WTC11 (cell line): ENCODE data around the gene S1PR1. TPM values are rescaled to one million over a fixed set of nuclear protein-coding genes. Genes with fewer than 3 reads are reported as not detected.

ENCODE experiments used
- ATAC-seq: fragments of 200-7000 bp; cut with Tn5 transposase; 2 replicates; pipeline ENCODE4 v1.10.0; 2021; ENCODE audit warnings: mild to moderate bottlenecking, moderate library complexity
- CTCF ChIA-PET: fragments of 300-600 bp; sonication (Branson Sonifier 250); formaldehyde crosslinking; loops from one replicate; lab custom pipeline; 2021; ENCODE audit warnings: antibody characterized with exemption; lab: Charles Lee
- POLR2A ChIA-PET: fragments of 350-600 bp; sonication (Branson Sonifier 250); formaldehyde crosslinking; loops from one replicate; lab custom pipeline; 2021; ENCODE audit warnings: antibody characterized with exemption; lab: Charles Lee
- DNase-seq: peaks from one replicate; pipeline ENCODE4 v3.0.0; 2021; ENCODE audit warnings: low spot score
- H3K27ac Mint-ChIP-seq: 2 replicates; pipeline ENCODE4 v1.8.0; 2021; ENCODE audit warnings: mixed read lengths
- H3K27me3 Mint-ChIP-seq: 2 replicates; pipeline ENCODE4 v1.8.0; 2021; ENCODE audit warnings: low read depth, mild to moderate bottlenecking, moderate library complexity, mixed read lengths
- H3K36me3 Mint-ChIP-seq: 2 replicates; pipeline ENCODE4 v1.8.0; 2021; ENCODE audit warnings: mixed read lengths
- H3K4me1 Mint-ChIP-seq: 2 replicates; pipeline ENCODE4 v1.8.0; 2022; ENCODE audit warnings: mixed read lengths
- H3K4me3 Mint-ChIP-seq: 2 replicates; pipeline ENCODE4 v1.8.0; 2021; ENCODE audit warnings: mild to moderate bottlenecking, moderate library complexity, mixed read lengths
- H3K9me3 Mint-ChIP-seq: 2 replicates; pipeline ENCODE4 v1.8.0; 2021; ENCODE audit warnings: mixed read lengths
- ELF4 ChIP-seq: sonication (generic); formaldehyde crosslinking; IDR thresholded peaks from 2 replicates; pipeline ENCODE4 v1.8.1; 2022; ENCODE audit warnings: low read depth, mild to moderate bottlenecking, moderate library complexity, missing genetic modification reagents
- MYBL2 ChIP-seq: sonication (generic); formaldehyde crosslinking; IDR thresholded peaks from 2 replicates; pipeline ENCODE4 v1.8.1; 2023; ENCODE audit warnings: mild to moderate bottlenecking, moderate library complexity, missing genetic modification reagents
- NFE2L1 ChIP-seq: sonication (generic); formaldehyde crosslinking; IDR thresholded peaks from 2 replicates; pipeline ENCODE4 v1.8.1; 2023; ENCODE audit warnings: missing genetic modification reagents
- NR2C2 ChIP-seq: sonication (generic); formaldehyde crosslinking; IDR thresholded peaks from 2 replicates; pipeline ENCODE4 v1.8.0; 2022; ENCODE audit warnings: mild to moderate bottlenecking, missing genetic modification reagents
- SMAD3 ChIP-seq: sonication (generic); formaldehyde crosslinking; IDR thresholded peaks from 2 replicates; pipeline ENCODE4 v1.8.0; 2022; ENCODE audit warnings: missing genetic modification reagents, mild to moderate bottlenecking, borderline replicate concordance
- ZNF232 ChIP-seq: sonication (generic); formaldehyde crosslinking; IDR thresholded peaks from 2 replicates; pipeline ENCODE4 v1.8.0; 2022; ENCODE audit warnings: mild to moderate bottlenecking, missing genetic modification reagents
- ZNF263 ChIP-seq: sonication (generic); formaldehyde crosslinking; IDR thresholded peaks from 2 replicates; pipeline ENCODE4 v1.8.1; 2022; ENCODE audit warnings: low read depth, mild to moderate bottlenecking, moderate library complexity, missing genetic modification reagents
- ZNF396 ChIP-seq: fragments of 250-450 bp; sonication (Bioruptor Pico); IDR thresholded peaks from 2 replicates; pipeline ENCODE4 v1.8.0; 2021; ENCODE audit warnings: mild to moderate bottlenecking, moderate library complexity, borderline replicate concordance
- total RNA-seq: library from RNA; stranded (reverse); gene quantifications from 3 replicates; pipeline ENCODE4 v1.2.3, GENCODE V29; 2021
- TF ChIP-seq, protein P1 (sequence below): fragments of 200-600 bp; IDR thresholded peaks from 2 replicates; pipeline ENCODE4 v1.8.0; 2022; ENCODE audit warnings: antibody characterized with exemption
- TF ChIP-seq, protein P2 (sequence below): sonication (generic); formaldehyde crosslinking; IDR thresholded peaks from 2 replicates; pipeline ENCODE4 v1.8.1; 2022; ENCODE audit warnings: mild to moderate bottlenecking, missing genetic modification reagents, moderate library complexity, borderline replicate concordance
- TF ChIP-seq, protein P3 (sequence below): sonication (generic); formaldehyde crosslinking; IDR thresholded peaks from 2 replicates; pipeline ENCODE4 v1.8.1; 2023; ENCODE audit warnings: mild to moderate bottlenecking, missing genetic modification reagents
- TF ChIP-seq, protein P4 (sequence below): sonication (generic); formaldehyde crosslinking; IDR thresholded peaks from 2 replicates; pipeline ENCODE4 v1.8.0; 2022; ENCODE audit warnings: missing genetic modification reagents

Gene S1PR1
- total RNA-seq, 1 experiment from 2014 or later: 3.2 TPM

DNA sequence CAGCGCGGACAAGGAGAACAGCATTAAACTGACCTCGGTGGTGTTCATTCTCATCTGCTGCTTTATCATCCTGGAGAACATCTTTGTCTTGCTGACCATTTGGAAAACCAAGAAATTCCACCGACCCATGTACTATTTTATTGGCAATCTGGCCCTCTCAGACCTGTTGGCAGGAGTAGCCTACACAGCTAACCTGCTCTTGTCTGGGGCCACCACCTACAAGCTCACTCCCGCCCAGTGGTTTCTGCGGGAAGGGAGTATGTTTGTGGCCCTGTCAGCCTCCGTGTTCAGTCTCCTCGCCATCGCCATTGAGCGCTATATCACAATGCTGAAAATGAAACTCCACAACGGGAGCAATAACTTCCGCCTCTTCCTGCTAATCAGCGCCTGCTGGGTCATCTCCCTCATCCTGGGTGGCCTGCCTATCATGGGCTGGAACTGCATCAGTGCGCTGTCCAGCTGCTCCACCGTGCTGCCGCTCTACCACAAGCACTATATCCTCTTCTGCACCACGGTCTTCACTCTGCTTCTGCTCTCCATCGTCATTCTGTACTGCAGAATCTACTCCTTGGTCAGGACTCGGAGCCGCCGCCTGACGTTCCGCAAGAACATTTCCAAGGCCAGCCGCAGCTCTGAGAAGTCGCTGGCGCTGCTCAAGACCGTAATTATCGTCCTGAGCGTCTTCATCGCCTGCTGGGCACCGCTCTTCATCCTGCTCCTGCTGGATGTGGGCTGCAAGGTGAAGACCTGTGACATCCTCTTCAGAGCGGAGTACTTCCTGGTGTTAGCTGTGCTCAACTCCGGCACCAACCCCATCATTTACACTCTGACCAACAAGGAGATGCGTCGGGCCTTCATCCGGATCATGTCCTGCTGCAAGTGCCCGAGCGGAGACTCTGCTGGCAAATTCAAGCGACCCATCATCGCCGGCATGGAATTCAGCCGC, 2.5 kb downstream of the S1PR1 start (continued):
- TF ChIP-seq, protein P1, sequence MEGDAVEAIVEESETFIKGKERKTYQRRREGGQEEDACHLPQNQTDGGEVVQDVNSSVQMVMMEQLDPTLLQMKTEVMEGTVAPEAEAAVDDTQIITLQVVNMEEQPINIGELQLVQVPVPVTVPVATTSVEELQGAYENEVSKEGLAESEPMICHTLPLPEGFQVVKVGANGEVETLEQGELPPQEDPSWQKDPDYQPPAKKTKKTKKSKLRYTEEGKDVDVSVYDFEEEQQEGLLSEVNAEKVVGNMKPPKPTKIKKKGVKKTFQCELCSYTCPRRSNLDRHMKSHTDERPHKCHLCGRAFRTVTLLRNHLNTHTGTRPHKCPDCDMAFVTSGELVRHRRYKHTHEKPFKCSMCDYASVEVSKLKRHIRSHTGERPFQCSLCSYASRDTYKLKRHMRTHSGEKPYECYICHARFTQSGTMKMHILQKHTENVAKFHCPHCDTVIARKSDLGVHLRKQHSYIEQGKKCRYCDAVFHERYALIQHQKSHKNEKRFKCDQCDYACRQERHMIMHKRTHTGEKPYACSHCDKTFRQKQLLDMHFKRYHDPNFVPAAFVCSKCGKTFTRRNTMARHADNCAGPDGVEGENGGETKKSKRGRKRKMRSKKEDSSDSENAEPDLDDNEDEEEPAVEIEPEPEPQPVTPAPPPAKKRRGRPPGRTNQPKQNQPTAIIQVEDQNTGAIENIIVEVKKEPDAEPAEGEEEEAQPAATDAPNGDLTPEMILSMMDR: 0 out of 2 replicates have a peak, but pooled peaks have one; percentile 8

DNA sequence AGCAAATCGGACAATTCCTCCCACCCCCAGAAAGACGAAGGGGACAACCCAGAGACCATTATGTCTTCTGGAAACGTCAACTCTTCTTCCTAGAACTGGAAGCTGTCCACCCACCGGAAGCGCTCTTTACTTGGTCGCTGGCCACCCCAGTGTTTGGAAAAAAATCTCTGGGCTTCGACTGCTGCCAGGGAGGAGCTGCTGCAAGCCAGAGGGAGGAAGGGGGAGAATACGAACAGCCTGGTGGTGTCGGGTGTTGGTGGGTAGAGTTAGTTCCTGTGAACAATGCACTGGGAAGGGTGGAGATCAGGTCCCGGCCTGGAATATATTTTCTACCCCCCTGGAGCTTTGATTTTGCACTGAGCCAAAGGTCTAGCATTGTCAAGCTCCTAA, 3.2 kb downstream of the S1PR1 start:
- CTCF ChIA-PET: interaction anchor here (3.2 to 3.9 kb wide), 2 partner anchors 12 to 103 kb away, joined by 26 to 35 read pairs; no protein-coding TSS in a partner anchor
- Mint-ChIP-seq H3K36me3 (peaks cover 9% of the 10 kb centered on the region), H3K4me3 (no peak overlapping the region), H3K27me3 (peaks cover 36% of the 10 kb centered on the region), H3K27ac (no peak overlapping the region), H3K9me3 (no peaks in the 10 kb centered on the region), H3K4me1 (peaks cover 22% of the 10 kb centered on the region)
- no peak for ATAC-seq
- POLR2A ChIA-PET: no interaction called here
- TF ChIP-seq MYBL2 (CRISPR knock-in tag) (no peak), NR2C2 (CRISPR knock-in tag) (no peak), ELF4 (CRISPR knock-in tag) (no peak), ZNF263 (CRISPR knock-in tag) (no peak)
- TF ChIP-seq, protein P2, sequence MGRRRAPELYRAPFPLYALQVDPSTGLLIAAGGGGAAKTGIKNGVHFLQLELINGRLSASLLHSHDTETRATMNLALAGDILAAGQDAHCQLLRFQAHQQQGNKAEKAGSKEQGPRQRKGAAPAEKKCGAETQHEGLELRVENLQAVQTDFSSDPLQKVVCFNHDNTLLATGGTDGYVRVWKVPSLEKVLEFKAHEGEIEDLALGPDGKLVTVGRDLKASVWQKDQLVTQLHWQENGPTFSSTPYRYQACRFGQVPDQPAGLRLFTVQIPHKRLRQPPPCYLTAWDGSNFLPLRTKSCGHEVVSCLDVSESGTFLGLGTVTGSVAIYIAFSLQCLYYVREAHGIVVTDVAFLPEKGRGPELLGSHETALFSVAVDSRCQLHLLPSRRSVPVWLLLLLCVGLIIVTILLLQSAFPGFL (CRISPR knock-in tag): no peak
- no peak for DNase-seq

DNA sequence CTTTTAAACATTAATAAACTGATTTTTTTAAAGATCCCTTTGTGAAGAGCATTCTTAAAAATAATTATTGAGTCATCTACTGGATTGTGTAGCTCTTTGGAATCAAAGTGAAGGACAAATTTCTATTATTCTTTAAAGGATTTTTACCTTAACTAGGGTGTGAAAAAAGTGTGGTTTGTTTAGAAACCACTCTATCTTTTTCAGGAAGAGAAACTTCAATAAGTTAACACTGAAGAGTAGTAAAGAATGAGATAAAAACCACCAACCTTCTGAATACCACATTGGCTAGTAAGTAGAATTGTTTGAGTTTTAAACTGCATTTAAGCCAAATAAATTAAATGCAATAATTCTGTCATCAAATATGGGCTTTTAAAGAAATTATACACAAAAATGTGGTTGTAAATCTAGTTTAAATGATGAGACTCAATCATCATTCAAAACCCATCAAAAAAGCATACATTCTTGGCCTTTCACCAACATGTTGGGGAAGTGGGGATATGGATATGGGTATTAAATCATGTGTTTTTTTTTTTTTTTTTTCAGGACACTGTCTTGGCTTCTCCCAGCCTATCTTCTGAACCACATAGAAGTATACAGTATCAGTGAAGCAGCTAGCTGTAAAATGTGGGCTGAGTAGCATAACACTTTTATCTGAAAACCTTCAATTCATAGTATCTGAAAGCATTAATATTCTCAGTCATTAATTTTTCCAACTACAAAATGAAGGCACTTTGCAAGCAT, 4.8 kb downstream of the S1PR1 start:
- Mint-ChIP-seq H3K4me1 (peaks cover 13% of the 10 kb centered on the region), H3K9me3 (no peaks in the 10 kb centered on the region), H3K27me3 (peaks cover 20% of the 10 kb centered on the region), H3K4me3 (no peak overlapping the region), H3K36me3 (peaks cover 9% of the 10 kb centered on the region), H3K27ac (no peak overlapping the region)
- ChIA-PET CTCF (no interaction called here), POLR2A (no interaction called here)
- TF ChIP-seq, protein P3, sequence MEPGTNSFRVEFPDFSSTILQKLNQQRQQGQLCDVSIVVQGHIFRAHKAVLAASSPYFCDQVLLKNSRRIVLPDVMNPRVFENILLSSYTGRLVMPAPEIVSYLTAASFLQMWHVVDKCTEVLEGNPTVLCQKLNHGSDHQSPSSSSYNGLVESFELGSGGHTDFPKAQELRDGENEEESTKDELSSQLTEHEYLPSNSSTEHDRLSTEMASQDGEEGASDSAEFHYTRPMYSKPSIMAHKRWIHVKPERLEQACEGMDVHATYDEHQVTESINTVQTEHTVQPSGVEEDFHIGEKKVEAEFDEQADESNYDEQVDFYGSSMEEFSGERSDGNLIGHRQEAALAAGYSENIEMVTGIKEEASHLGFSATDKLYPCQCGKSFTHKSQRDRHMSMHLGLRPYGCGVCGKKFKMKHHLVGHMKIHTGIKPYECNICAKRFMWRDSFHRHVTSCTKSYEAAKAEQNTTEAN (CRISPR knock-in tag): no peak
- TF ChIP-seq, protein P4, sequence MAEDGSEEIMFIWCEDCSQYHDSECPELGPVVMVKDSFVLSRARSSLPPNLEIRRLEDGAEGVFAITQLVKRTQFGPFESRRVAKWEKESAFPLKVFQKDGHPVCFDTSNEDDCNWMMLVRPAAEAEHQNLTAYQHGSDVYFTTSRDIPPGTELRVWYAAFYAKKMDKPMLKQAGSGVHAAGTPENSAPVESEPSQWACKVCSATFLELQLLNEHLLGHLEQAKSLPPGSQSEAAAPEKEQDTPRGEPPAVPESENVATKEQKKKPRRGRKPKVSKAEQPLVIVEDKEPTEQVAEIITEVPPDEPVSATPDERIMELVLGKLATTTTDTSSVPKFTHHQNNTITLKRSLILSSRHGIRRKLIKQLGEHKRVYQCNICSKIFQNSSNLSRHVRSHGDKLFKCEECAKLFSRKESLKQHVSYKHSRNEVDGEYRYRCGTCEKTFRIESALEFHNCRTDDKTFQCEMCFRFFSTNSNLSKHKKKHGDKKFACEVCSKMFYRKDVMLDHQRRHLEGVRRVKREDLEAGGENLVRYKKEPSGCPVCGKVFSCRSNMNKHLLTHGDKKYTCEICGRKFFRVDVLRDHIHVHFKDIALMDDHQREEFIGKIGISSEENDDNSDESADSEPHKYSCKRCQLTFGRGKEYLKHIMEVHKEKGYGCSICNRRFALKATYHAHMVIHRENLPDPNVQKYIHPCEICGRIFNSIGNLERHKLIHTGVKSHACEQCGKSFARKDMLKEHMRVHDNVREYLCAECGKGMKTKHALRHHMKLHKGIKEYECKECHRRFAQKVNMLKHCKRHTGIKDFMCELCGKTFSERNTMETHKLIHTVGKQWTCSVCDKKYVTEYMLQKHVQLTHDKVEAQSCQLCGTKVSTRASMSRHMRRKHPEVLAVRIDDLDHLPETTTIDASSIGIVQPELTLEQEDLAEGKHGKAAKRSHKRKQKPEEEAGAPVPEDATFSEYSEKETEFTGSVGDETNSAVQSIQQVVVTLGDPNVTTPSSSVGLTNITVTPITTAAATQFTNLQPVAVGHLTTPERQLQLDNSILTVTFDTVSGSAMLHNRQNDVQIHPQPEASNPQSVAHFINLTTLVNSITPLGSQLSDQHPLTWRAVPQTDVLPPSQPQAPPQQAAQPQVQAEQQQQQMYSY (CRISPR knock-in tag): no peak
- TF ChIP-seq NFE2L1: no peak
- no peak for TF ChIP-seq SMAD3 (CRISPR knock-in tag)
- TF ChIP-seq ZNF232 (CRISPR knock-in tag): no peak
- TF ChIP-seq ZNF396 (CRISPR knock-in tag): no peak
- ATAC-seq: no peak
- no peak for DNase-seq
